Suprapubic skin (tissue), 4 donors: ENCODE results near the gene TEAD4.

Experiments used
- CTCF ChIP-seq, 2 donors: fragments of 200-600 bp in 1 of 2; fragments of 450-650 bp in 1 of 2; sonication (generic) in 1 of 2; IDR thresholded peaks; one replicate each; pipeline ENCODE4 v1.5.1; 2016 to 2019; ENCODE audit warnings: antibody characterized with exemption in 2 of 2, mild to moderate bottlenecking in 1 of 2, moderate library complexity in 1 of 2
- EP300 ChIP-seq: sonication (generic); formaldehyde crosslinking; IDR thresholded peaks from one replicate; pipeline ENCODE4 v1.6.1; 2017; ENCODE audit warnings: antibody characterized with exemption
- POLR2A ChIP-seq, 2 donors: fragments of 450-650 bp; IDR thresholded peaks; one replicate each; pipeline ENCODE4 v1.6.1; 2017; ENCODE audit warnings: antibody characterized with exemption in 2 of 2, mild to moderate bottlenecking in 2 of 2, moderate library complexity in 2 of 2
- POLR2AphosphoS5 ChIP-seq, 3 donors: sonication (generic); formaldehyde crosslinking; IDR thresholded peaks; one replicate each; pipeline ENCODE4 v1.6.1; 2017; ENCODE audit warnings: antibody characterized with exemption in 3 of 3

DNA sequence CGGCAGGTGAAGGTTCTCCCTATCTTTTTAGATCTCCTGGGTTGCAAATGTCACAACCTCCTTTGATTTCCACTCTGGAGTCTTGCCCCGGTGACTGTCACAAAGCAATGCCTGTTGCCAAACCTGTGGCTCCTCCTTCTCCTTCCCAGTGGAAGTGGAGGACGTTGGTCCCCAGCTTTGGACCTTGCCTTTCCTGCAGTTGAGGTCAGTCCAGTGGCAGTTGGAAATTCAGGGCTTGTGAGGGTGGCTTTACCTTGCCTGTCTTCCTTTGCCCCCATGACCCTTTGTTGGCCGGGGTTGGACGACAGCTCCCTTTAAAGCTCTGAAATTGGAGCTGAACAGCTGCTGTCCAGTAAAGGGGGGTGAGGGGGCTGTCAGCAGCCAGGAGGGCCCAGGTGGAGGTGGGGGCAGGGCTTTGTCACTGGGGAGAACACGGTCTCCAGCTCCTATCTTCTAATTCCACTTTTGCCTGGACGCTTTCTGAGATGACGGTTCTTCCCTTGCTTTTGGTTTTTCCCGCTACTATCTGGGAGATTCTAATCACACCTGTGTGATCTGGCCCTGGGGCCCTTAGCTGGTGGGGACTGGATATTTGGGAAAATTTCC, 4.1 kb downstream of the TEAD4 start:
- TF ChIP-seq EP300 (no peak), CTCF (IDR thresholded peaks at IDR 0.05) (no peak), POLR2A (IDR thresholded peaks at IDR 0.05) (no peak), POLR2AphosphoS5 (IDR thresholded peaks at IDR 0.05) (no peak)
